Measurements from ENCODE around the gene DNAI2. TPM values are rescaled to one million over a fixed set of nuclear protein-coding genes. Genes with fewer than 3 reads are reported as not detected.

DNAI2 gene
- polyA plus RNA-seq, 1 of the 3 experiments (the other 2 are of a cell fraction) = not detected

DNA sequence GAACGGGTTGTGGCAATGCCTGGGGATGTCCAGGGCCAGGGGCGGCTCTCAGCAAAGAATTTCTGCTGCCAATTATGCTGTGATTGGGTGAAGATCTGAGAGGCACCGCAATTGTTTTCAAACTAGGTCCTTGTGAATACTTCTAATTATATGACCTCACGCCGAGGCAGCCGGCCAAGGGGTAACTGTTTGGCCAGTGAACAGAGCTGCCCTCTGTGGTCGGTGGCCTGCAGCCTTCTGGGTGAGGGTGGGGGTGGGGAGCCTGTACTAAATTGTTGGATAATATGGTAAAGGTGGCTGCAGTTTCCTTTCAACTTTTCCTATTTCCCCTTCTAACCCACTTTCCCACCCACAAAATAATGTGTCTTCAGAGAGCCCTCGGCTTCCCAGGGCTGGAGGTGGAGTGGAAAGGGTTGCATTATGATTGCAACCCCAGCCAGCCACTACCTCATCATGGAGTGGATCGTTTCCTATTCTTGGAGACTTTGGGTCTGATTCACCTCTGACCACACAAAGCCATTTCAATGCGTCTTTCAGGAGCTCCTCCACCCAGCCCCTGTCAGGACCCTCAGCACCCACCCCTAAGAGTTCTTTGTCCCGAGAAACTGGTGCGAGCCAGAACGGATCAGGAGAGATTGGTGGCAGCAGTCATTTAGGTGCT, 2.0 kb upstream of the DNAI2 start:
- Histone ChIP-seq H3K4me2 (no peak overlapping the region), H2AFZ (ENCODE audit: low read depth) (no peak overlapping the region), H3K79me2 (ENCODE audit: insufficient read depth) (no peaks in the 10 kb centered on the region), H3K9ac (no peak overlapping the region), H3F3A (replicated peaks; ENCODE audit: insufficient read depth) (no peaks in the 10 kb centered on the region), H3K27ac (ENCODE audit: low read depth in 2 of 2, low read length in 1 of 2) (no peak overlapping the region), H3K27me3 (ENCODE audit: insufficient read depth) (no peaks in the 10 kb centered on the region), H3K9me2 (no peaks in the 10 kb centered on the region), H3K4me3 (ENCODE audit: low read depth in 2 of 2, low read length in 1 of 2) (no peak overlapping the region), H3K9me3 (no peaks in the 10 kb centered on the region), H3K4me1 (ENCODE audit: control insufficient read depth in 1 of 2, insufficient read depth in 2 of 2, low read depth in 1 of 2, low read length in 1 of 2) (no peaks in the 10 kb centered on the region), H4K20me1 (ENCODE audit: insufficient read depth) (no peaks in the 10 kb centered on the region), H3K36me3 (replicated peaks in 1 of 2; ENCODE audit: control insufficient read depth in 1 of 2, insufficient read depth in 2 of 2, low read length in 1 of 2) (no peaks in the 10 kb centered on the region)
- TF ChIP-seq FOXM1 (IDR thresholded peaks at IDR 0.05; ENCODE audit: low read depth) = no peak
- TF ChIP-seq, protein P1, sequence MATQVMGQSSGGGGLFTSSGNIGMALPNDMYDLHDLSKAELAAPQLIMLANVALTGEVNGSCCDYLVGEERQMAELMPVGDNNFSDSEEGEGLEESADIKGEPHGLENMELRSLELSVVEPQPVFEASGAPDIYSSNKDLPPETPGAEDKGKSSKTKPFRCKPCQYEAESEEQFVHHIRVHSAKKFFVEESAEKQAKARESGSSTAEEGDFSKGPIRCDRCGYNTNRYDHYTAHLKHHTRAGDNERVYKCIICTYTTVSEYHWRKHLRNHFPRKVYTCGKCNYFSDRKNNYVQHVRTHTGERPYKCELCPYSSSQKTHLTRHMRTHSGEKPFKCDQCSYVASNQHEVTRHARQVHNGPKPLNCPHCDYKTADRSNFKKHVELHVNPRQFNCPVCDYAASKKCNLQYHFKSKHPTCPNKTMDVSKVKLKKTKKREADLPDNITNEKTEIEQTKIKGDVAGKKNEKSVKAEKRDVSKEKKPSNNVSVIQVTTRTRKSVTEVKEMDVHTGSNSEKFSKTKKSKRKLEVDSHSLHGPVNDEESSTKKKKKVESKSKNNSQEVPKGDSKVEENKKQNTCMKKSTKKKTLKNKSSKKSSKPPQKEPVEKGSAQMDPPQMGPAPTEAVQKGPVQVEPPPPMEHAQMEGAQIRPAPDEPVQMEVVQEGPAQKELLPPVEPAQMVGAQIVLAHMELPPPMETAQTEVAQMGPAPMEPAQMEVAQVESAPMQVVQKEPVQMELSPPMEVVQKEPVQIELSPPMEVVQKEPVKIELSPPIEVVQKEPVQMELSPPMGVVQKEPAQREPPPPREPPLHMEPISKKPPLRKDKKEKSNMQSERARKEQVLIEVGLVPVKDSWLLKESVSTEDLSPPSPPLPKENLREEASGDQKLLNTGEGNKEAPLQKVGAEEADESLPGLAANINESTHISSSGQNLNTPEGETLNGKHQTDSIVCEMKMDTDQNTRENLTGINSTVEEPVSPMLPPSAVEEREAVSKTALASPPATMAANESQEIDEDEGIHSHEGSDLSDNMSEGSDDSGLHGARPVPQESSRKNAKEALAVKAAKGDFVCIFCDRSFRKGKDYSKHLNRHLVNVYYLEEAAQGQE (IDR thresholded peaks at IDR 0.05; ENCODE audit: low read depth, low read length) = no peak
- TF ChIP-seq RAD21 (IDR thresholded peaks at IDR 0.05; ENCODE audit: low read length) = no peak
- TF ChIP-seq MXI1 (IDR thresholded peaks at IDR 0.05; ENCODE audit: low read depth, low read length) = no peak
- TF ChIP-seq, protein P2, sequence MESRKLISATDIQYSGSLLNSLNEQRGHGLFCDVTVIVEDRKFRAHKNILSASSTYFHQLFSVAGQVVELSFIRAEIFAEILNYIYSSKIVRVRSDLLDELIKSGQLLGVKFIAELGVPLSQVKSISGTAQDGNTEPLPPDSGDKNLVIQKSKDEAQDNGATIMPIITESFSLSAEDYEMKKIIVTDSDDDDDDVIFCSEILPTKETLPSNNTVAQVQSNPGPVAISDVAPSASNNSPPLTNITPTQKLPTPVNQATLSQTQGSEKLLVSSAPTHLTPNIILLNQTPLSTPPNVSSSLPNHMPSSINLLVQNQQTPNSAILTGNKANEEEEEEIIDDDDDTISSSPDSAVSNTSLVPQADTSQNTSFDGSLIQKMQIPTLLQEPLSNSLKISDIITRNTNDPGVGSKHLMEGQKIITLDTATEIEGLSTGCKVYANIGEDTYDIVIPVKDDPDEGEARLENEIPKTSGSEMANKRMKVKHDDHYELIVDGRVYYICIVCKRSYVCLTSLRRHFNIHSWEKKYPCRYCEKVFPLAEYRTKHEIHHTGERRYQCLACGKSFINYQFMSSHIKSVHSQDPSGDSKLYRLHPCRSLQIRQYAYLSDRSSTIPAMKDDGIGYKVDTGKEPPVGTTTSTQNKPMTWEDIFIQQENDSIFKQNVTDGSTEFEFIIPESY (IDR thresholded peaks at IDR 0.05; ENCODE audit: borderline replicate concordance, low read depth) = no peak
- no peak for TF ChIP-seq NFIC (IDR thresholded peaks at IDR 0.05; ENCODE audit: borderline replicate concordance)
- POLR2A ChIA-PET = no interaction called here
- DNase-seq = no peak
- CTCF ChIA-PET = interaction anchor here (1.1 to 1.6 kb wide), 4 partner anchors 13 to 185 kb away, joined by 3 to 5 read pairs (median 4); no protein-coding TSS in a partner anchor
- WGBS (ENCODE audit: low lambda C conversion rate) = 64% methylated on average over 13 of the region's 13 CpGs

DNA sequence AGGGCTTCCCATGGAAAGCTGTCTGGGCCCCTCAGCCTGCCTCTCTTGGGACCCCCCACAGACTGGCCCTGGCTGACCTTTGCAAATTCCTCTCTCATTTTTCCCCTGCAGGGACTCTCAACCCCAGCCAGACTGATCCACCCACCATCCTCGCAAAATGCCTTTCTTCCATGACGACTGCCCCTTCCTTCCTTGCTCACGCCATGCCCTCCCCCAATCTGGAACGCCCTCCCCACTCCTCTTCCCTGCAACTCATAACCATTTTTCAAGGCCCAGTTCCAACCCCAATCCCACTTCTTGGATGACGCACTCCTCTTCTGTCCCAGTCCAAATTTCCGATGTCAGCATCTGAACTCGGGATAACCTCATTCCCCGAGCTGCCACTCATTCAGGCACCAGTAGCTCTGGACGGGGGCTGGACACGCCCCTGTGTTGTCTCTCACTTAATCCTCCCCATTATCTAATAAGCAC, 1.3 kb upstream of the DNAI2 start:
- Histone ChIP-seq H3K9me3 (no peaks in the 10 kb centered on the region), H3K27ac (ENCODE audit: low read depth in 2 of 2, low read length in 1 of 2) (no peak overlapping the region), H3K4me3 (ENCODE audit: low read depth in 2 of 2, low read length in 1 of 2) (no peak overlapping the region), H3K36me3 (replicated peaks in 1 of 2; ENCODE audit: control insufficient read depth in 1 of 2, insufficient read depth in 2 of 2, low read length in 1 of 2) (no peaks in the 10 kb centered on the region), H3K9ac (no peak overlapping the region), H3K9me2 (no peaks in the 10 kb centered on the region), H3K79me2 (ENCODE audit: insufficient read depth) (no peaks in the 10 kb centered on the region), H3K27me3 (ENCODE audit: insufficient read depth) (no peaks in the 10 kb centered on the region), H2AFZ (ENCODE audit: low read depth) (no peak overlapping the region), H3F3A (replicated peaks; ENCODE audit: insufficient read depth) (no peaks in the 10 kb centered on the region), H4K20me1 (ENCODE audit: insufficient read depth) (no peaks in the 10 kb centered on the region), H3K4me1 (ENCODE audit: control insufficient read depth in 1 of 2, insufficient read depth in 2 of 2, low read depth in 1 of 2, low read length in 1 of 2) (no peaks in the 10 kb centered on the region), H3K4me2 (no peak overlapping the region)
- DNase-seq = no peak
- ChIA-PET CTCF (interaction anchor here (0.7 to 1.6 kb wide), 4 partner anchors 12 to 95 kb away, joined by 3 to 5 read pairs (median 4); no protein-coding TSS in a partner anchor), POLR2A (no interaction called here)
- 67% methylated on average over 10 of the region's 10 CpGs for WGBS (ENCODE audit: low lambda C conversion rate)
- TF ChIP-seq, protein P1 (IDR thresholded peaks at IDR 0.05; ENCODE audit: low read depth, low read length) = no peak
- TF ChIP-seq GABPA (IDR thresholded peaks at IDR 0.05; ENCODE audit: low read depth) (no peak), NFIC (IDR thresholded peaks at IDR 0.05; ENCODE audit: borderline replicate concordance) (no peak), RAD21 (IDR thresholded peaks at IDR 0.05; ENCODE audit: low read length) (no peak), YY1 (IDR thresholded peaks at IDR 0.05; ENCODE audit: low read depth) (no peak), NRF1 (IDR thresholded peaks at IDR 0.05; ENCODE audit: low read depth, low read length) (no peak), JUND (IDR thresholded peaks at IDR 0.05) (no peak), EP300 (IDR thresholded peaks at IDR 0.05; ENCODE audit: borderline replicate concordance in 1 of 2, low read depth in 1 of 2, low read length in 1 of 2) (no peak), TEAD4 (IDR thresholded peaks at IDR 0.05; ENCODE audit: borderline replicate concordance, insufficient read depth) (no peak), RFX5 (IDR thresholded peaks at IDR 0.05; ENCODE audit: low read length) (no peak), EZH2phosphoT487 (IDR thresholded peaks at IDR 0.05; ENCODE audit: borderline replicate concordance, low read depth) (no peak)
- TF ChIP-seq, protein P3, sequence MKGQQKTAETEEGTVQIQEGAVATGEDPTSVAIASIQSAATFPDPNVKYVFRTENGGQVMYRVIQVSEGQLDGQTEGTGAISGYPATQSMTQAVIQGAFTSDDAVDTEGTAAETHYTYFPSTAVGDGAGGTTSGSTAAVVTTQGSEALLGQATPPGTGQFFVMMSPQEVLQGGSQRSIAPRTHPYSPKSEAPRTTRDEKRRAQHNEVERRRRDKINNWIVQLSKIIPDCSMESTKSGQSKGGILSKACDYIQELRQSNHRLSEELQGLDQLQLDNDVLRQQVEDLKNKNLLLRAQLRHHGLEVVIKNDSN (IDR thresholded peaks at IDR 0.05; ENCODE audit: borderline replicate concordance, low read depth) = no peak

All from SK-N-SH (cell line).